PC-3 (cell line): ENCODE measurements around the gene CHID1. TPM values are rescaled to one million over a fixed set of nuclear protein-coding genes. Genes with fewer than 3 reads are reported as not detected.
A peak's percentile ranks its signal among the peaks of the same experiment; 100 is the strongest.

Experiments used
- ATAC-seq: fragments of 200-7000 bp; cut with Tn5 transposase; 2 replicates; pipeline ENCODE4 v1.9.1; 2020; ENCODE audit warnings: mild to moderate bottlenecking, moderate library complexity
- Bru-seq: library from RNA; stranded (reverse); fragments of 400-500 nt; gene quantifications from one replicate; lab custom pipeline; 2021; lab: Mats Ljungman, UMichigan
- BruChase-seq, 2 experiments: library from RNA; stranded (reverse); fragments of 400-500 nt; gene quantifications; one replicate each; lab custom pipeline; 2021; lab: Mats Ljungman, UMichigan
- BruUV-seq: library from RNA; stranded (reverse); fragments of 400-500 nt; replicated peaks from 2 replicates; lab custom pipeline; 2021; lab: Mats Ljungman, UMichigan
- CTCF ChIA-PET: fragments of 300-600 bp; sonication (Branson Sonifier 250); formaldehyde crosslinking; loops from one replicate; lab custom pipeline; 2022; ENCODE audit warnings: antibody characterized with exemption; lab: Charles Lee
- POLR2A ChIA-PET: fragments of 300-600 bp; sonication (Branson Sonifier 250); formaldehyde crosslinking; loops from one replicate; lab custom pipeline; 2022; ENCODE audit warnings: antibody characterized with exemption; ENCODE audit not compliant: unreplicated experiment; lab: Charles Lee
- DNase-seq: peaks from one replicate; pipeline ENCODE4 v3.0.0-alpha.2; 2015
- H2AFZ ChIP-seq: fragments of 300-600 bp; sonication (generic); 2 replicates; pipeline ENCODE4 v1.6.0; 2016; ENCODE audit warnings: antibody characterized with exemption, low read length
- H3F3A ChIP-seq: fragments of 300-600 bp; sonication (generic); one replicate; pipeline ENCODE4 v1.6.0; 2017; ENCODE audit warnings: antibody characterized with exemption, low read length, control low read depth, mild to moderate bottlenecking; ENCODE audit not compliant: unreplicated experiment
- H3K27ac ChIP-seq: fragments of 300-600 bp; sonication (generic); 2 replicates; pipeline ENCODE4 v1.5.1; 2016; ENCODE audit warnings: mild to moderate bottlenecking, low read length
- H3K27me3 ChIP-seq: fragments of 300-600 bp; sonication (generic); 2 replicates; pipeline ENCODE4 v1.6.1; 2016; ENCODE audit warnings: low read length, mixed read lengths
- H3K36me3 ChIP-seq: fragments of 300-600 bp; sonication (generic); 2 replicates; pipeline ENCODE4 v1.6.1; 2016; ENCODE audit warnings: low read depth, mixed run types, low read length, mixed read lengths
- H3K4me1 ChIP-seq: fragments of 300-600 bp; sonication (generic); 2 replicates; pipeline ENCODE4 v1.5.1; 2016; ENCODE audit warnings: low read length; ENCODE audit not compliant: insufficient read depth
- H3K4me2 ChIP-seq: fragments of 300-600 bp; sonication (generic); 2 replicates; pipeline ENCODE4 v1.6.0; 2016; ENCODE audit warnings: low read length
- H3K4me3 ChIP-seq: fragments of 300-600 bp; sonication (generic); 2 replicates; pipeline ENCODE4 v1.5.1; 2016; ENCODE audit warnings: mild to moderate bottlenecking, low read length, mixed read lengths
- H3K79me2 ChIP-seq: fragments of 300-600 bp; sonication (generic); 2 replicates; pipeline ENCODE4 v1.6.1; 2017; ENCODE audit warnings: low read length, mixed read lengths
- H3K9ac ChIP-seq: fragments of 300-600 bp; sonication (generic); 2 replicates; pipeline ENCODE4 v1.6.0; 2016; ENCODE audit warnings: mild to moderate bottlenecking, low read length
- H3K9me2 ChIP-seq: fragments of 300-600 bp; sonication (generic); replicated peaks from 2 replicates; pipeline ENCODE4 v1.6.1; 2016; ENCODE audit warnings: mixed run types, low read length, mixed read lengths
- H3K9me3 ChIP-seq: fragments of 300-600 bp; sonication (generic); 2 replicates; pipeline ENCODE4 v1.6.1; 2016; ENCODE audit warnings: low read length, mixed read lengths
- H4K20me1 ChIP-seq: fragments of 300-600 bp; sonication (generic); 2 replicates; pipeline ENCODE4 v1.6.1; 2016; ENCODE audit warnings: low read length, mixed read lengths
- EZH2 ChIP-seq: fragments of 300-600 bp; sonication (generic); IDR thresholded peaks from one replicate; pipeline ENCODE4 v1.6.1; 2017; ENCODE audit warnings: antibody characterized with exemption, mild to moderate bottlenecking, low read length; ENCODE audit not compliant: unreplicated experiment
- EZH2phosphoT487 ChIP-seq: fragments of 300-600 bp; sonication (generic); IDR thresholded peaks from 2 replicates; pipeline ENCODE4 v1.6.1; 2018; ENCODE audit warnings: mild to moderate bottlenecking, antibody characterized with exemption, low read length, borderline replicate concordance
- intact Hi-C: fragments of 100-400 bp; cut with micrococcal nuclease; formaldehyde crosslinking; loops from 2 replicates; pipeline ENCODE4 v1.9.0; 2023
- long read RNA-seq: library from polyadenylated mRNA; unstranded; transcript quantifications from one replicate; pipeline ENCODE4 v2.0.0, GENCODE V29; 2021; ENCODE audit not compliant: unreplicated experiment
- total RNA-seq: library from RNA; depleted of rRNA; stranded (reverse); fragments of >200 nt; gene quantifications from 2 replicates; pipeline ENCODE4 v1.2.3, GENCODE V29; 2014; rRNA removed
- TF ChIP-seq, protein P1 (sequence below): fragments of 300-600 bp; sonication (generic); conservative IDR thresholded peaks from 2 replicates; pipeline ENCODE4 v1.5.1; 2017; ENCODE audit warnings: antibody characterized with exemption, low read depth, mild to moderate bottlenecking, low read length

Gene CHID1
- 70.2 and 116 TPM in 2 replicates for total RNA-seq
- percentile 64 among the genes with signal in this experiment for Bru-seq, nascent RNA
- BruChase-seq, experiment 1, labeled RNA remaining after a 6-hour chase, result percentile 71 among the genes with signal in this experiment
- percentile 67 among the genes with signal in this experiment for BruChase-seq, experiment 2, labeled RNA remaining after a 2-hour chase
- long read RNA-seq, transcript CHID1-201 (13 exons, 3,374 nt), result major isoform, 110 of 239 reads
- long read RNA-seq, transcript CHID1-202 (12 exons, 1,289 nt), result minor isoform, 18 of 239 reads
- long read RNA-seq, transcript CHID1-203 (14 exons, 1,477 nt), result minor isoform, 18 of 239 reads
- long read RNA-seq, partial matches to known transcripts, result 40 of 239 reads
- long read RNA-seq, other reads (novel, unspliced or antisense), result 51 of 239 reads

GRCh38 chr11:910589-911030 lies at the start of gene CHID1:
Gene CHID1, minus strand, starts transcription at chr11:910810. Its CDS starts 5,994 bp downstream, at chr11:904816.
- H3K36me3 ChIP-seq, result no peaks in the 10 kb centered on the region; the same call in 1 of the 2 replicates
- peak within 1 kb of the TSS; percentile 59 for H3K27ac ChIP-seq
- no TSS peak for BruUV-seq
- H3K27me3 ChIP-seq, result no peaks in the 10 kb centered on the region
- H3K4me3 ChIP-seq, result peak within 1 kb of the TSS; percentile 99
- H3K4me2 ChIP-seq, result peak within 1 kb of the TSS; percentile 99
- POLR2A ChIA-PET, result interaction anchor here (1.1 kb wide), 1 partner anchor 143 kb away, joined by 5 read pairs; no protein-coding TSS in a partner anchor
- DNase-seq (peak; percentile 87), ATAC-seq (peak; percentile 97)
- peak within 1 kb of the TSS; percentile 91 for H2AFZ ChIP-seq
- H3K9me2 ChIP-seq, result no peaks in the 10 kb centered on the region
- CTCF ChIA-PET, result interaction anchor here (0.5 kb wide), 1 partner anchor 17 kb away, joined by 5 read pairs; no protein-coding TSS in a partner anchor
- no peak for TF ChIP-seq EZH2
- no peak for TF ChIP-seq EZH2phosphoT487
- TF ChIP-seq, protein P1, sequence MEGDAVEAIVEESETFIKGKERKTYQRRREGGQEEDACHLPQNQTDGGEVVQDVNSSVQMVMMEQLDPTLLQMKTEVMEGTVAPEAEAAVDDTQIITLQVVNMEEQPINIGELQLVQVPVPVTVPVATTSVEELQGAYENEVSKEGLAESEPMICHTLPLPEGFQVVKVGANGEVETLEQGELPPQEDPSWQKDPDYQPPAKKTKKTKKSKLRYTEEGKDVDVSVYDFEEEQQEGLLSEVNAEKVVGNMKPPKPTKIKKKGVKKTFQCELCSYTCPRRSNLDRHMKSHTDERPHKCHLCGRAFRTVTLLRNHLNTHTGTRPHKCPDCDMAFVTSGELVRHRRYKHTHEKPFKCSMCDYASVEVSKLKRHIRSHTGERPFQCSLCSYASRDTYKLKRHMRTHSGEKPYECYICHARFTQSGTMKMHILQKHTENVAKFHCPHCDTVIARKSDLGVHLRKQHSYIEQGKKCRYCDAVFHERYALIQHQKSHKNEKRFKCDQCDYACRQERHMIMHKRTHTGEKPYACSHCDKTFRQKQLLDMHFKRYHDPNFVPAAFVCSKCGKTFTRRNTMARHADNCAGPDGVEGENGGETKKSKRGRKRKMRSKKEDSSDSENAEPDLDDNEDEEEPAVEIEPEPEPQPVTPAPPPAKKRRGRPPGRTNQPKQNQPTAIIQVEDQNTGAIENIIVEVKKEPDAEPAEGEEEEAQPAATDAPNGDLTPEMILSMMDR, result no peak
- H3K79me2 ChIP-seq, result peaks cover 40% of the 10 kb centered on the region
- peaks cover 16% of the 10 kb centered on the region for H3K4me1 ChIP-seq
- intact Hi-C loops, result no loop called here
- no peaks in the 10 kb centered on the region for H3F3A ChIP-seq
- peak within 1 kb of the TSS; percentile 99 for H3K9ac ChIP-seq
- no peaks in the 10 kb centered on the region for H3K9me3 ChIP-seq
- no peaks in the 10 kb centered on the region for H4K20me1 ChIP-seq

- Histone ChIP-seq H2AFZ (no peak overlapping the region), H3K9me3 (no peaks in the 10 kb centered on the region), H3F3A (no peaks in the 10 kb centered on the region), H3K4me3 (no peak overlapping the region), H3K27ac (no peak overlapping the region), H3K9ac (no peak overlapping the region), H3K36me3 (peaks cover 17% of the 10 kb centered on the region), H3K79me2 (peaks cover 33% of the 10 kb centered on the region), H3K27me3 (no peaks in the 10 kb centered on the region), H4K20me1 (peaks cover 5% of the 10 kb centered on the region; the same call in 1 of the 2 replicates), H3K4me1 (peaks cover 14% of the 10 kb centered on the region), H3K9me2 (no peaks in the 10 kb centered on the region), H3K4me2 (no peak overlapping the region)
- intact Hi-C loops, result no loop called here
- DNase-seq (no peak), ATAC-seq (no peak)
- ChIA-PET POLR2A (no interaction called here), CTCF (no interaction called here)
- TF ChIP-seq EZH2, result no peak
- no peak for TF ChIP-seq EZH2phosphoT487
- TF ChIP-seq, protein P1, result no peak
- BruUV-seq, result no TSS peak
Observed at GRCh38 chr11:959608-960007, 49.0 kb upstream of the CHID1 start.
